Measurements from ENCODE around the gene KCNJ16.

KCNJ16 gene

GRCh38 chr17:70171159-70171558, 96.1 kb downstream of the KCNJ16 start:
- H3K4me3 ChIP-seq (ENCODE audit: low read length in 2 of 2): peak overlapping the region in 1 of 2 donors; percentile 70
- no peak overlapping the region for H3K9ac ChIP-seq (ENCODE audit: low read depth, low read length, poor library complexity)
- no peak overlapping the region for H4K8ac ChIP-seq (ENCODE audit: low read depth, low read length)
- H2BK15ac ChIP-seq (ENCODE audit: low read length): no peak overlapping the region
- no peak overlapping the region for H3K14ac ChIP-seq (ENCODE audit: low read length)
- no peak for DNase-seq (ENCODE audit: low spot score)
- no peak overlapping the region for H2BK12ac ChIP-seq (ENCODE audit: low read length)
- WGBS, 2 donors (ENCODE audit: extremely low coverage in 2 of 2, insufficient read length in 2 of 2, insufficient replicate concordance in 1 of 2): no CpG with 5 or more reads among the region's 5 CpGs
- no peak overlapping the region for H2BK5ac ChIP-seq (ENCODE audit: low read length)
- no peak overlapping the region for H2AK5ac ChIP-seq (ENCODE audit: low read depth, low read length)
- no peaks in the 10 kb centered on the region for H3K79me1 ChIP-seq (ENCODE audit: low read depth, low read length)
- no peak overlapping the region for H3K23ac ChIP-seq (ENCODE audit: low read depth, low read length, poor library complexity)
- no peak overlapping the region for H2BK120ac ChIP-seq (ENCODE audit: low read depth, low read length)
- H2AFZ ChIP-seq (ENCODE audit: low read length): no peak overlapping the region
- H3K4me1 ChIP-seq (ENCODE audit: control insufficient read depth in 2 of 2, insufficient read depth in 1 of 2, low read depth in 1 of 2, low read length in 2 of 2): peaks cover 2 to 20% of the 10 kb centered on the region in 2 donors
- peaks cover 0 to 20% of the 10 kb centered on the region in 2 donors for H3K36me3 ChIP-seq (replicated peaks in 1 of 2; ENCODE audit: control insufficient read depth in 2 of 2, insufficient read depth in 2 of 2, low read length in 2 of 2)
- H3K4me2 ChIP-seq (ENCODE audit: insufficient read depth, low read length, poor library complexity, severe bottlenecking): no peak overlapping the region
- H3K27ac ChIP-seq (replicated peaks; ENCODE audit: low read length): no peak overlapping the region
- H4K91ac ChIP-seq (ENCODE audit: low read depth, low read length, poor library complexity): no peak overlapping the region
- H3K9me3 ChIP-seq (replicated peaks in 1 of 2; ENCODE audit: control insufficient read depth in 2 of 2, insufficient read depth in 1 of 2, low read depth in 1 of 2, low read length in 2 of 2): peaks cover 0 to 11% of the 10 kb centered on the region in 2 donors
- H3K18ac ChIP-seq (ENCODE audit: low read length): no peak overlapping the region
- peaks cover 0 to 12% (median 0%) of the 10 kb centered on the region in 3 experiments for H3K27me3 ChIP-seq (ENCODE audit: control insufficient read depth in 3 of 3, insufficient read depth in 3 of 3, low read depth in 1 of 3, low read length in 3 of 3)
- H3K4ac ChIP-seq (ENCODE audit: low read length): no peak overlapping the region

- Histone ChIP-seq H3K36me3 (replicated peaks in 1 of 2; ENCODE audit: control insufficient read depth in 2 of 2, insufficient read depth in 2 of 2, low read length in 2 of 2) (peaks cover 0 to 33% of the 10 kb centered on the region in 2 donors), H2AFZ (ENCODE audit: low read length) (no peak overlapping the region), H3K4me1 (ENCODE audit: control insufficient read depth in 2 of 2, insufficient read depth in 1 of 2, low read depth in 1 of 2, low read length in 2 of 2) (peaks cover 2 to 20% of the 10 kb centered on the region in 2 donors), H3K4ac (ENCODE audit: low read length) (no peak overlapping the region), H3K18ac (ENCODE audit: low read length) (no peak overlapping the region), H3K4me3 (ENCODE audit: low read length in 2 of 2) (no peak overlapping the region), H2AK5ac (ENCODE audit: low read depth, low read length) (no peak overlapping the region), H3K4me2 (ENCODE audit: insufficient read depth, low read length, poor library complexity, severe bottlenecking) (no peak overlapping the region), H3K9ac (ENCODE audit: low read depth, low read length, poor library complexity) (no peak overlapping the region), H2BK120ac (ENCODE audit: low read depth, low read length) (no peak overlapping the region), H3K27me3 (ENCODE audit: control insufficient read depth in 3 of 3, insufficient read depth in 3 of 3, low read depth in 1 of 3, low read length in 3 of 3) (peaks cover 0 to 12% (median 0%) of the 10 kb centered on the region in 3 experiments), H2BK12ac (ENCODE audit: low read length) (no peak overlapping the region), H3K9me3 (replicated peaks in 1 of 2; ENCODE audit: control insufficient read depth in 2 of 2, insufficient read depth in 1 of 2, low read depth in 1 of 2, low read length in 2 of 2) (peaks cover 1 to 16% of the 10 kb centered on the region in 2 donors), H3K23ac (ENCODE audit: low read depth, low read length, poor library complexity) (no peak overlapping the region), H4K91ac (ENCODE audit: low read depth, low read length, poor library complexity) (no peak overlapping the region), H2BK5ac (ENCODE audit: low read length) (no peak overlapping the region), H3K79me1 (ENCODE audit: low read depth, low read length) (no peaks in the 10 kb centered on the region), H3K14ac (ENCODE audit: low read length) (no peak overlapping the region), H4K8ac (ENCODE audit: low read depth, low read length) (no peak overlapping the region), H3K27ac (replicated peaks; ENCODE audit: low read length) (no peak overlapping the region), H2BK15ac (ENCODE audit: low read length) (no peak overlapping the region)
- WGBS, 2 donors (ENCODE audit: extremely low coverage in 2 of 2, insufficient read length in 2 of 2, insufficient replicate concordance in 1 of 2): no CpG with 5 or more reads among the region's 2 CpGs
- DNase-seq (ENCODE audit: low spot score): no peak
These were observed 97.4 kb downstream of the KCNJ16 start for GRCh38 chr17:70172449-70172848.

GRCh38 chr17:70172923-70173322, 97.9 kb downstream of the KCNJ16 start:
- Histone ChIP-seq H2BK5ac (ENCODE audit: low read length) (no peak overlapping the region), H3K4ac (ENCODE audit: low read length) (no peak overlapping the region), H3K18ac (ENCODE audit: low read length) (no peak overlapping the region), H4K91ac (ENCODE audit: low read depth, low read length, poor library complexity) (no peak overlapping the region), H3K36me3 (replicated peaks in 1 of 2; ENCODE audit: control insufficient read depth in 2 of 2, insufficient read depth in 2 of 2, low read length in 2 of 2) (peaks cover 0 to 38% of the 10 kb centered on the region in 2 donors), H3K4me3 (ENCODE audit: low read length in 2 of 2) (no peak overlapping the region), H3K79me1 (ENCODE audit: low read depth, low read length) (no peaks in the 10 kb centered on the region), H2AFZ (ENCODE audit: low read length) (no peak overlapping the region), H4K8ac (ENCODE audit: low read depth, low read length) (no peak overlapping the region), H2BK120ac (ENCODE audit: low read depth, low read length) (no peak overlapping the region), H3K14ac (ENCODE audit: low read length) (no peak overlapping the region), H3K9ac (ENCODE audit: low read depth, low read length, poor library complexity) (no peak overlapping the region), H3K27ac (replicated peaks; ENCODE audit: low read length) (no peak overlapping the region), H2BK12ac (ENCODE audit: low read length) (no peak overlapping the region), H2AK5ac (ENCODE audit: low read depth, low read length) (no peak overlapping the region), H3K9me3 (replicated peaks in 1 of 2; ENCODE audit: control insufficient read depth in 2 of 2, insufficient read depth in 1 of 2, low read depth in 1 of 2, low read length in 2 of 2) (peaks cover 2 to 19% of the 10 kb centered on the region in 2 donors), H2BK15ac (ENCODE audit: low read length) (no peak overlapping the region), H3K4me1 (ENCODE audit: control insufficient read depth in 2 of 2, insufficient read depth in 1 of 2, low read depth in 1 of 2, low read length in 2 of 2) (peaks cover under 1 to 20% of the 10 kb centered on the region in 2 donors), H3K27me3 (ENCODE audit: control insufficient read depth in 3 of 3, insufficient read depth in 3 of 3, low read depth in 1 of 3, low read length in 3 of 3) (peaks cover 0 to 12% (median 0%) of the 10 kb centered on the region in 3 experiments), H3K4me2 (ENCODE audit: insufficient read depth, low read length, poor library complexity, severe bottlenecking) (no peak overlapping the region), H3K23ac (ENCODE audit: low read depth, low read length, poor library complexity) (no peak overlapping the region)
- DNase-seq (ENCODE audit: low spot score): no peak
- no CpG with 5 or more reads among the region's 2 CpGs for WGBS, 2 donors (ENCODE audit: extremely low coverage in 2 of 2, insufficient read length in 2 of 2, insufficient replicate concordance in 1 of 2)

GRCh38 chr17:70173681-70174080, 98.7 kb downstream of the KCNJ16 start:
- Histone ChIP-seq H3K36me3 (replicated peaks in 1 of 2; ENCODE audit: control insufficient read depth in 2 of 2, insufficient read depth in 2 of 2, low read length in 2 of 2) (peaks cover 0 to 42% of the 10 kb centered on the region in 2 donors), H3K4ac (ENCODE audit: low read length) (no peak overlapping the region), H2BK5ac (ENCODE audit: low read length) (no peak overlapping the region), H3K9ac (ENCODE audit: low read depth, low read length, poor library complexity) (no peak overlapping the region), H3K23ac (ENCODE audit: low read depth, low read length, poor library complexity) (no peak overlapping the region), H2BK12ac (ENCODE audit: low read length) (no peak overlapping the region), H3K4me2 (ENCODE audit: insufficient read depth, low read length, poor library complexity, severe bottlenecking) (no peak overlapping the region), H2AFZ (ENCODE audit: low read length) (no peak overlapping the region), H3K27ac (replicated peaks; ENCODE audit: low read length) (no peak overlapping the region), H4K8ac (ENCODE audit: low read depth, low read length) (no peak overlapping the region), H3K27me3 (ENCODE audit: control insufficient read depth in 3 of 3, insufficient read depth in 3 of 3, low read depth in 1 of 3, low read length in 3 of 3) (peaks cover 0 to 12% (median 0%) of the 10 kb centered on the region in 3 experiments), H2AK5ac (ENCODE audit: low read depth, low read length) (no peak overlapping the region), H2BK120ac (ENCODE audit: low read depth, low read length) (no peak overlapping the region), H3K18ac (ENCODE audit: low read length) (no peak overlapping the region), H3K9me3 (replicated peaks in 1 of 2; ENCODE audit: control insufficient read depth in 2 of 2, insufficient read depth in 1 of 2, low read depth in 1 of 2, low read length in 2 of 2) (peaks cover 2 to 19% of the 10 kb centered on the region in 2 donors), H3K4me3 (ENCODE audit: low read length in 2 of 2) (no peak overlapping the region), H3K14ac (ENCODE audit: low read length) (no peak overlapping the region), H4K91ac (ENCODE audit: low read depth, low read length, poor library complexity) (no peak overlapping the region), H3K79me1 (ENCODE audit: low read depth, low read length) (no peaks in the 10 kb centered on the region), H2BK15ac (ENCODE audit: low read length) (no peak overlapping the region), H3K4me1 (ENCODE audit: control insufficient read depth in 2 of 2, insufficient read depth in 1 of 2, low read depth in 1 of 2, low read length in 2 of 2) (peaks cover 0 to 20% of the 10 kb centered on the region in 2 donors)
- no CpG with 5 or more reads among the region's 4 CpGs for WGBS, 2 donors (ENCODE audit: extremely low coverage in 2 of 2, insufficient read length in 2 of 2, insufficient replicate concordance in 1 of 2)
- no peak for DNase-seq (ENCODE audit: low spot score)
